GM19324 (cell line): Measurements from ENCODE around the gene OPTC.
"Not testable (repeated sequence)": the region's sequence is repeated elsewhere in the genome, so short reads cannot be mapped to it uniquely, and the experiment has no call there.

Experiments used
- ATAC-seq: cut with Tn5 transposase; IDR thresholded peaks from one replicate; pipeline ENCODE4 v1.9.1; 2021; ENCODE audit warnings: mild to moderate bottlenecking, moderate library complexity; ENCODE audit not compliant: unreplicated experiment, low FRiP score

OPTC gene, protein sequence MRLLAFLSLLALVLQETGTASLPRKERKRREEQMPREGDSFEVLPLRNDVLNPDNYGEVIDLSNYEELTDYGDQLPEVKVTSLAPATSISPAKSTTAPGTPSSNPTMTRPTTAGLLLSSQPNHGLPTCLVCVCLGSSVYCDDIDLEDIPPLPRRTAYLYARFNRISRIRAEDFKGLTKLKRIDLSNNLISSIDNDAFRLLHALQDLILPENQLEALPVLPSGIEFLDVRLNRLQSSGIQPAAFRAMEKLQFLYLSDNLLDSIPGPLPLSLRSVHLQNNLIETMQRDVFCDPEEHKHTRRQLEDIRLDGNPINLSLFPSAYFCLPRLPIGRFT

DNA sequence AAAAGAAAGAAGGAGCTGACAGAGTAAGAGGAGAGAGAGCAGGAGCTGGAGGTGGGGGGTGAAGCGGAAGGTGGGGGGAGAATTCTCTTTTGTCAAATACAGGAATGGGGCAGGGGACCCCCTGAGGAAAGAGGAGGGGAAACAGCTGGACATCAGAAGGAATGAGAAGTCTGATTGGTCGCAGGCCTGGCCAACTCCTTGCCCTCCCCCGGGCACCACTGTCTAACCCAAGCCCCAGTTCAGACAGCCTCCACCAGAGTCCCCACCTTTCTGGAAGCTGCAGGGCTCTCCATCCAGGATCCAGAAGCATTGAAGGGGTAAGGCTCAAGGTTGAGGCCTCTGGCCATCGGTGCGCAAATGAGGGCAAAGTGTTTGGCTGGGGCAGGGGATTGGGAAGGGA is at the start of gene OPTC:
Gene OPTC, plus strand, starts transcription at position 253 of the 400 bp plus-strand sequence. CDS start 1,853 bp downstream, outside the sequence.
- no peak for ATAC-seq

- ATAC-seq: no peak
Observed at GRCh38 chr1:203444171-203444576, 49.8 kb upstream of the OPTC start.

GRCh38 chr1:203447151-203447550 is 46.8 kb upstream of the OPTC start:
- no peak for ATAC-seq

DNA sequence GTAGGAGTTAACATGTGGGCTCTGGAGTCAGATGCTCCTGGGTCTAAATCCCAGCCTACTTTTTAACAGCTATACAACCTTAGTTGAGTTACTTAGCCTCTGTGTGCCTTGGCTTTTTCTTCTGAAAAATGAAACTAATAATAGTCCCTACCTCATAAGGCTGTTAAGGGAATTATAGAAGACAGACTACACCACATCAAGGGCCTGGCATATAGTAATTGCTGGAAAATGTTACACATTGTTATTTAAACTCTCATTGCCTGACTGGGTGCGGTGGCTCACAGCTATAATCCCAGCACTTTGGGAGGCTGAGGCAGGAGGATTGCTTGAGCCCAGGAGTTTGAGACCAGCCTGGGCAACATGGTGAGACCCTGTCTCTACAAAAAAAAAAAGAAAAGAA is 46.4 kb upstream of the OPTC start:
- ATAC-seq: not testable (repeated sequence)

- ATAC-seq: no peak
Observed at GRCh38 chr1:203448521-203449061, 45.4 kb upstream of the OPTC start.

GRCh38 chr1:203450001-203450400 is 44.0 kb upstream of the OPTC start:
- no peak for ATAC-seq

GRCh38 chr1:203450479-203451149 is 43.3 kb upstream of the OPTC start:
- ATAC-seq: no peak

GRCh38 chr1:203451836-203452784 is 41.8 kb upstream of the OPTC start:
- no peak for ATAC-seq

- ATAC-seq: no peak
Observed at GRCh38 chr1:203453016-203453415, 40.9 kb upstream of the OPTC start.

DNA sequence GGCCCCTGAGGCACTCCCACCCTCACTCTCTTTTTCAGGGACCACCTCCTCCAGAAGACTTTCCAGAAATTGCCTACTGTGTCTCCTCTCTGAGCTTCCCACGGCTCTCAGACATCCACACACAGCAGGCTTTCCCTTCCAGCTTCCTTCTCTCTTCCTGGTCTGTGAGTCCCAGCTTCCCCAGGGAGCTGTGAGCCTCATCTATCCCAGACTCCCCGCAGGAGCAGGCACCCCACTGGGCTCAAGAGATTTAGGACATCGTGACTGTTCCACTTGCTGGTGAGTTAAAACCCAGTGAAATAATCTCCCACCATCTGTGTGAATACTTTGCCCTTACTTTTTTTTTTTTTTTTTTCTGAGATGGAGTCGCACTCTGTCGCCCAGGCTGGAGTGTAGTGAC is 40.3 kb upstream of the OPTC start:
- ATAC-seq: no peak

GRCh38 chr1:203454986-203455471 is 38.9 kb upstream of the OPTC start:
- no peak for ATAC-seq

GRCh38 chr1:203455706-203456105 is 38.2 kb upstream of the OPTC start:
- no peak for ATAC-seq

DNA sequence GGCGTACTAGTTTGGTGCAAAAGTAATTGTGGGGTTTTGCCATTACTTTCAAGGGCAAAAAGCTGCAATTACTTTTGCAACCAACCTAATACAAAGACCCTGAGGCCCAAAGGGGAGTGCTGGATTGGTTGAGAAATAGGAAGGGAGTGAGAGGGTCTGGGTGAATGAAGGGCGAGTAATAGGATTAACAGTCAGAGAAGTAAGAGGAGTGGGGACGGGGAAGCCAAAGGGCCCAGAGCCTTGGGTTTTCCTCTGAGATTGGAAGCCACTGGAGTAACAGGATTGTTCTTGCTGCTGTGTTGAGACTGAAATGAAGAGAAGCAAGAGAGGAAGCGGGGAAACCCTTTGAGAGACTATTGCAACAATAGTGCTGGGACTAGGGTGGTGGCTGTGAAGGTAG is 37.4 kb upstream of the OPTC start:
- no peak for ATAC-seq

GRCh38 chr1:203458078-203458477 is 35.9 kb upstream of the OPTC start:
- no peak for ATAC-seq

GRCh38 chr1:203459671-203460201 is 34.2 kb upstream of the OPTC start:
- no peak for ATAC-seq

- ATAC-seq: no peak
Observed at GRCh38 chr1:203461717-203462116, 32.2 kb upstream of the OPTC start.

DNA sequence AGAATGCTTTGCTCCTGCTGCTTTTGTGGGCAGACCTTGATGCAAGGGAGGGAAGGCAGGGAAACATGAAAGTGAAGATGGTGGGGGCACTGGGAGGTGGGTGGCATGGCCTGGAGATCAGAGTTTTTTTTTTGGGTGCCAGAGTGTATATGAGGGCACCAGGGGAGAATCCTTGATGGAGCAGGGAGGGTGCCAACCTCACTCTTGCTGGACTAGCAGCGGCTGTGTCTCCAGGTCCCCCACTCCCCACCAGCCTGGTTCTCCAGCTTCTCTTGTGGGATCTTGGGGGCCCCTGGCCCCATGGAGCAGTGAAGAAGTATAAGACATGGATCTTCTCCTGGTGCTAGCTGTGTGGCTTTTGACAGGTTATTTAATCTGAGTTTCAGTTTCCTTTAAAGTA is 31.8 kb upstream of the OPTC start:
- ATAC-seq: no peak

DNA sequence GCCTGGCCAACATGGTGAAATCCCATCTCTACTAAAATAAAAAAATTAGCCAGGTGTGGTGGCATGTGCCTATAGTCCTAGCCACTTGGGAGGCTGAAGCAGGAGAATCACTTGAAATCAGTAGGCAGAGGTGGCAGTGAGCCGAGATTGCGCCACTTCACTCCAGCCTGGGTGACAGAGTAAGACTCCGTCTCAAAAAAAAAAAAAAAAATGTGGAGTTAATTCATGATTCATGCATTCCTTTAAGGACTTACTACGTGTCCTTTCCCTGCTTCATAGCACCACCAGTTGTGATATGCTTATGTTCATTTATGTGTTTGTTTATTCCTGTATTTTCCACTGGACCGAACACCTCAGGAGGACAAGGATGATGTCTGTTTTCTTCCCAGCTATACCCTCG is 31.1 kb upstream of the OPTC start:
- no peak for ATAC-seq

- no peak for ATAC-seq
Observed at GRCh38 chr1:203463469-203464062, 30.4 kb upstream of the OPTC start.

- ATAC-seq: no peak
Observed at GRCh38 chr1:203464226-203464625, 29.7 kb upstream of the OPTC start.
